Transverse colon (tissue), 3 donors: ENCODE results near the gene USP16.

Experiments used
- POLR2A ChIP-seq: fragments of 450-650 bp; IDR thresholded peaks from one replicate; pipeline ENCODE4 v1.6.1; 2016; ENCODE audit warnings: antibody characterized with exemption, mild to moderate bottlenecking, moderate library complexity
- TF ChIP-seq, protein P1 (sequence below), 5 experiments: fragments of 200-600 bp in 3 of 5; fragments of 450-650 bp in 2 of 5; sonication (generic) in 3 of 5; IDR thresholded peaks; 1 replicate in 2 of 5; 2 replicates in 3 of 5; pipeline ENCODE4 v1.5.1; 2016 to 2017; ENCODE audit warnings: antibody characterized with exemption in 5 of 5, inconsistent platforms in 3 of 5, mild to moderate bottlenecking in 2 of 5, moderate library complexity in 1 of 5

DNA sequence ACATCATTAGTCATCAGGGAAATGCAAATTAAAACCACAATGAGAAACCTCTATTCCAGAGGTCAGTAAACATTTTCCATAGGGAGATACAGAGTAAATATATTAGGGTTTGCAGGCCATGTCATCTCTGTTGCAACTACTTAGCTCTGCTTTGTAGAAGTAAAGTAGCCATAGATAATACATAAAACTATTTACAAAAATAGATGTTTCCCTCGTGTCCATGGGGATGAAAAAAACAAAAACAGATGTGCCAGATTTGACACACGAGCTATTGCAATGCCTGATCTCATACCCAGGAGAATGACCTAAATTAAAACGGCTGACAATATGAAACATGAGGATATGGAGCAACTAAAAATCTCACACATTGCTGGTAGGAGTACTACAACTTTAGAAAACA lies 49.1 kb upstream of the USP16 start:
- no peak for TF ChIP-seq POLR2A
- TF ChIP-seq, protein P1, sequence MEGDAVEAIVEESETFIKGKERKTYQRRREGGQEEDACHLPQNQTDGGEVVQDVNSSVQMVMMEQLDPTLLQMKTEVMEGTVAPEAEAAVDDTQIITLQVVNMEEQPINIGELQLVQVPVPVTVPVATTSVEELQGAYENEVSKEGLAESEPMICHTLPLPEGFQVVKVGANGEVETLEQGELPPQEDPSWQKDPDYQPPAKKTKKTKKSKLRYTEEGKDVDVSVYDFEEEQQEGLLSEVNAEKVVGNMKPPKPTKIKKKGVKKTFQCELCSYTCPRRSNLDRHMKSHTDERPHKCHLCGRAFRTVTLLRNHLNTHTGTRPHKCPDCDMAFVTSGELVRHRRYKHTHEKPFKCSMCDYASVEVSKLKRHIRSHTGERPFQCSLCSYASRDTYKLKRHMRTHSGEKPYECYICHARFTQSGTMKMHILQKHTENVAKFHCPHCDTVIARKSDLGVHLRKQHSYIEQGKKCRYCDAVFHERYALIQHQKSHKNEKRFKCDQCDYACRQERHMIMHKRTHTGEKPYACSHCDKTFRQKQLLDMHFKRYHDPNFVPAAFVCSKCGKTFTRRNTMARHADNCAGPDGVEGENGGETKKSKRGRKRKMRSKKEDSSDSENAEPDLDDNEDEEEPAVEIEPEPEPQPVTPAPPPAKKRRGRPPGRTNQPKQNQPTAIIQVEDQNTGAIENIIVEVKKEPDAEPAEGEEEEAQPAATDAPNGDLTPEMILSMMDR (IDR thresholded peaks at IDR 0.05), result no peak
